SK-N-SH (cell line): Measurements from ENCODE around the gene FRMPD3. TPM values are rescaled to one million over a fixed set of nuclear protein-coding genes. Genes with fewer than 3 reads are reported as not detected.

Experiments used
- CTCF ChIA-PET: fragments of 300-600, 350-600 bp; formaldehyde crosslinking; extraction: SDS; loops from one replicate; lab custom pipeline; 2021; lab: Yijun Ruan, JAX
- POLR2A ChIA-PET: fragments of 350-600 bp; sonication (Branson Sonifier 250); formaldehyde crosslinking; extraction: SDS; loops from one replicate; lab custom pipeline; 2020; ENCODE audit warnings: antibody characterized with exemption, inconsistent platforms; lab: Yijun Ruan, JAX
- DNase-seq: peaks from one replicate; pipeline ENCODE4 v3.0.0; 2012
- H2AFZ ChIP-seq: fragments of 200-600 bp; sonication (generic); 2 replicates; pipeline ENCODE4 v1.8.1; 2016; ENCODE audit warnings: antibody characterized with exemption, mild to moderate bottlenecking, low read depth
- H3F3A ChIP-seq: fragments of 200-600 bp; sonication (generic); replicated peaks from 2 replicates; pipeline ENCODE3; 2016; ENCODE audit warnings: antibody characterized with exemption, mild to moderate bottlenecking; ENCODE audit not compliant: insufficient read depth
- H3K27ac ChIP-seq, 2 experiments: fragments of 200-500 bp in 1 of 2; fragments of 200-600 bp in 1 of 2; sonication (Bioruptor generic) in 1 of 2; sonication (generic), shearing (Covaris generic) in 1 of 2; 2 replicates each; pipeline versions ENCODE4 v1.5.1 to v1.6.1; 2014 to 2016; ENCODE audit warnings: low read depth in 2 of 2, inconsistent platforms in 1 of 2, low read length in 1 of 2, mild to moderate bottlenecking in 1 of 2, mixed read lengths in 1 of 2
- H3K27me3 ChIP-seq: fragments of 200-600 bp; sonication (generic), shearing (Covaris generic); 2 replicates; pipeline ENCODE4 v1.6.1; 2016; ENCODE audit warnings: mixed run types; ENCODE audit not compliant: insufficient read depth
- H3K36me3 ChIP-seq, 2 experiments: fragments of 200-500 bp in 1 of 2; fragments of 200-600 bp in 1 of 2; sonication (Bioruptor generic) in 1 of 2; sonication (generic) in 1 of 2; replicated peaks in 1 of 2; 2 replicates each; pipeline versions ENCODE3 to v1.5.1; 2014 to 2016; ENCODE audit warnings: low read length in 1 of 2, mild to moderate bottlenecking in 1 of 2; ENCODE audit not compliant: insufficient read depth in 2 of 2, control insufficient read depth in 1 of 2
- H3K4me1 ChIP-seq, 2 experiments: fragments of 200-500 bp in 1 of 2; fragments of 200-600 bp in 1 of 2; sonication (Bioruptor generic) in 1 of 2; sonication (generic), shearing (Covaris generic) in 1 of 2; 2 replicates each; pipeline versions ENCODE4 v1.5.1 to v1.6.1; 2014 to 2016; ENCODE audit warnings: low read depth in 1 of 2, low read length in 1 of 2, mixed run types in 1 of 2; ENCODE audit not compliant: insufficient read depth in 2 of 2, control insufficient read depth in 1 of 2
- H3K4me2 ChIP-seq: fragments of 200-600 bp; sonication (generic), shearing (Covaris generic); 2 replicates; pipeline ENCODE4 v1.6.1; 2017; ENCODE audit warnings: mixed run types
- H3K4me3 ChIP-seq, 2 experiments: fragments of 200-500 bp in 1 of 2; fragments of 200-600 bp in 1 of 2; sonication (Bioruptor generic) in 1 of 2; sonication (generic), shearing (Covaris generic) in 1 of 2; 2 replicates each; pipeline versions ENCODE4 v1.5.1 to v1.8.1; 2014 to 2016; ENCODE audit warnings: low read depth in 2 of 2, inconsistent platforms in 1 of 2, low read length in 1 of 2, mild to moderate bottlenecking in 1 of 2, mixed read lengths in 1 of 2, moderate library complexity in 1 of 2
- H3K79me2 ChIP-seq: fragments of 200-600 bp; sonication (generic); 2 replicates; pipeline ENCODE4 v1.8.1; 2017; ENCODE audit warnings: mild to moderate bottlenecking; ENCODE audit not compliant: insufficient read depth
- H3K9ac ChIP-seq: fragments of 200-600 bp; sonication (generic); 2 replicates; pipeline ENCODE4 v1.6.1; 2017; ENCODE audit warnings: mixed run types
- H3K9me2 ChIP-seq: fragments of 200-600 bp; sonication (generic); 2 replicates; pipeline ENCODE4 v1.6.1; 2017; ENCODE audit warnings: mixed run types
- H3K9me3 ChIP-seq: fragments of 200-600 bp; sonication (generic); 2 replicates; pipeline ENCODE4 v1.6.1; 2017; ENCODE audit warnings: mixed run types, mild to moderate bottlenecking, moderate library complexity
- H4K20me1 ChIP-seq: fragments of 200-600 bp; sonication (generic); 2 replicates; pipeline ENCODE4 v1.6.1; 2017; ENCODE audit warnings: mild to moderate bottlenecking, mixed run types; ENCODE audit not compliant: insufficient read depth
- FOSL2 ChIP-seq: IDR thresholded peaks from 2 replicates; pipeline ENCODE4 v1.4.0; 2012; ENCODE audit warnings: low read depth, mild to moderate bottlenecking, moderate library complexity, borderline replicate concordance
- FOXM1 ChIP-seq: IDR thresholded peaks from 2 replicates; pipeline ENCODE4 v1.4.0; 2012; ENCODE audit warnings: low read depth, mild to moderate bottlenecking
- GABPA ChIP-seq: IDR thresholded peaks from 2 replicates; pipeline ENCODE4 v1.4.0; 2012; ENCODE audit warnings: low read depth, mild to moderate bottlenecking
- GATA2 ChIP-seq: sonication (generic); formaldehyde crosslinking; IDR thresholded peaks from 2 replicates; pipeline ENCODE4 v1.5.0; 2020; ENCODE audit warnings: mild to moderate bottlenecking, missing genetic modification reagents
- JUND ChIP-seq: IDR thresholded peaks from 2 replicates; pipeline ENCODE4 v1.4.0; 2012
- MAX ChIP-seq: IDR thresholded peaks from 2 replicates; pipeline ENCODE4 v1.4.0; 2012; ENCODE audit warnings: low read depth
- NRF1 ChIP-seq: IDR thresholded peaks from 2 replicates; pipeline ENCODE4 v1.6.1; 2012; ENCODE audit warnings: low read depth, mild to moderate bottlenecking, low read length
- POLR2AphosphoS5 ChIP-seq: IDR thresholded peaks from 2 replicates; pipeline ENCODE4 v1.6.1; 2012; ENCODE audit warnings: low read depth, low read length
- REST ChIP-seq: IDR thresholded peaks from 2 replicates; pipeline ENCODE4 v1.6.1; 2012; ENCODE audit warnings: mild to moderate bottlenecking, low read depth, low read length, moderate library complexity
- SMC3 ChIP-seq: IDR thresholded peaks from 2 replicates; pipeline ENCODE4 v1.6.1; 2012; ENCODE audit warnings: low read depth, low read length, improper control_type of control experiment
- TAF1 ChIP-seq: IDR thresholded peaks from 2 replicates; pipeline ENCODE4 v1.6.1; 2012; ENCODE audit warnings: low read depth, mild to moderate bottlenecking, low read length, moderate library complexity, borderline replicate concordance
- TCF12 ChIP-seq: IDR thresholded peaks from 2 replicates; pipeline ENCODE4 v1.4.0; 2012
- USF1 ChIP-seq: IDR thresholded peaks from 2 replicates; pipeline ENCODE4 v1.4.0; 2012; ENCODE audit warnings: low read depth, borderline replicate concordance
- USF2 ChIP-seq: fragments of 150-350 bp; IDR thresholded peaks from 2 replicates; pipeline ENCODE4 v1.6.1; 2017; ENCODE audit warnings: antibody characterized with exemption, low read length, low read depth, borderline replicate concordance
- WGBS: methylation state at CpG from one replicate; pipeline ENCODE4 v1.1.6; 2017; ENCODE audit warnings: low lambda C conversion rate; 5-methylcytosine and 5-hydroxymethylcytosine counted together
- polyA plus RNA-seq, 3 experiments: library from polyadenylated mRNA; depleted of rRNA; stranded (reverse); fragments of >200 nt; gene quantifications; 2 replicates each; pipeline ENCODE4 v1.2.3, GENCODE V29; 2012

Gene FRMPD3
- 0.03 and 0.06 TPM in 2 replicates for polyA plus RNA-seq (2012; rRNA removed)
- polyA plus RNA-seq (2012; cell fraction: cytosol; rRNA removed) = 0.01 and 0.03 TPM in 2 replicates
- polyA plus RNA-seq (2012; cell fraction: nucleus; rRNA removed) = 0.06 TPM in 2 replicates

DNA sequence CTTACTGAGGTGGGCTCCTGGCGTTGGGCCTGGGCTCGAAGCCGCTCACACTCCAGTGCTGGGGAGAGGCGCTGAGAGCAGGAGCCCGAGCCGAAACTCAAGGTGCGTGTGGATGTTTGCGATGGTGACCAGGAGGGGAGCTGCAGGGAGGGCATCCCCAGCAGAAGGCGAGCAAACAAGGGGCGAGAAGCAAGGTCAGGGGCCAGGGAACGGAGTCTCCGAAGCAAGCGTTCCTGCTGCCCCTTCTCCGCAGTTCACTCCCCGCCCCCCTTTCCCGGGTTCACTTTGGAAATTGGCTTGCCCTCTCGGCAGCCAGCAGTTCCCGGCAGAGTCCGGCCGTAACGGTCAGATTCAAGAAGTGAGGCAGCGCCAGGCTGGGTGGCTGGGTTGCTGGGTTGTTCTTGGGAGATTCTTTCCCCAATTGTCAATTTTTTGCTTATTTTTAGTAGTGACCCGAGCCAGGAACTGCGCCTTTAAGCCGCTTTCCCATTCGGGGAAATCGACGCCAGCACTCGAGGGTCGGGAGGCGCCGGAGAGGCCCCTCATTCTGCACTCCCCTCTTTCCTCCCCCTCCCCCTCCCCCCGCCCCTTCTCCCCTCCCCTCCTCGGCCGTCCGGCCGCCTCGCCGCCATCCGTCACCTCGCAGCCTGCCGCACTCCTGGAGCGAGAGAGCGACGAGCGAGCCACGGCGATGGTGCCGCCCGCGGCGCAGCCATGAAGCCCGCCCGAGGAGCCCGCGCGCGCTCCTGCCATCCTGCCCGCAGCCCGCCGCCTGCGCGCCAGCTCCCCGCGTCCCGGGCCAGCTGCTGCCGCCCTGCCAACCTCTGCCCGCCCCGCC is at the start of gene FRMPD3:
Gene FRMPD3 (plus strand): TSS at position 655 of the 838 bp plus-strand sequence. CDS start 76,937 bp downstream, outside the sequence.
- no peaks in the 10 kb centered on the region for H3K79me2 ChIP-seq
- H3F3A ChIP-seq = no peaks in the 10 kb centered on the region
- POLR2A ChIA-PET = no interaction called here
- H2AFZ ChIP-seq = no peak within 1 kb of the TSS
- H3K4me1 ChIP-seq = no peaks in the 10 kb centered on the region; a peak in 1 of 4 replicates
- H3K27me3 ChIP-seq = peaks cover 48% of the 10 kb centered on the region
- no peaks in the 10 kb centered on the region for H3K36me3 ChIP-seq
- peak within 1 kb of the TSS in 1 of 2 experiments; percentile 30; a peak in 2 of 4 replicates for H3K4me3 ChIP-seq
- WGBS = 11% methylated on average over 41 of the region's 69 CpGs
- no peaks in the 10 kb centered on the region; the same call in 1 of the 2 replicates for H4K20me1 ChIP-seq
- no peaks in the 10 kb centered on the region for H3K9me2 ChIP-seq
- H3K27ac ChIP-seq = no peak within 1 kb of the TSS
- H3K9me3 ChIP-seq = no peaks in the 10 kb centered on the region
- no peak within 1 kb of the TSS for H3K9ac ChIP-seq
- TF ChIP-seq JUND (no peak), MAX (no peak), REST (no peak), FOXM1 (no peak), GABPA (no peak), POLR2AphosphoS5 (no peak), USF1 (no peak), TCF12 (no peak), NRF1 (no peak)
- peak; percentile 65 for DNase-seq
- CTCF ChIA-PET = no interaction called here
- H3K4me2 ChIP-seq = no peak within 1 kb of the TSS

GRCh38 chrX:107420571-107420970 is 28.9 kb upstream of the FRMPD3 start:
- DNase-seq = no peak
- no peaks in the 10 kb centered on the region for H3K9me2 ChIP-seq
- H3K9ac ChIP-seq = no peak overlapping the region
- WGBS = 0% methylated on average over 2 of the region's 2 CpGs
- H3K4me1 ChIP-seq = no peaks in the 10 kb centered on the region
- H3K36me3 ChIP-seq = no peaks in the 10 kb centered on the region
- no peak overlapping the region for H3K4me3 ChIP-seq
- H3K9me3 ChIP-seq = no peaks in the 10 kb centered on the region
- no peak overlapping the region for H3K27ac ChIP-seq
- no peak overlapping the region for H2AFZ ChIP-seq
- ChIA-PET CTCF (interaction anchor here (0.8 kb wide), 1 partner anchor 453 kb away, joined by 3 read pairs; no protein-coding TSS in a partner anchor), POLR2A (no interaction called here)
- no peaks in the 10 kb centered on the region for H4K20me1 ChIP-seq
- H3K4me2 ChIP-seq = no peak overlapping the region
- no peaks in the 10 kb centered on the region for H3K79me2 ChIP-seq
- H3F3A ChIP-seq = no peaks in the 10 kb centered on the region
- H3K27me3 ChIP-seq = no peaks in the 10 kb centered on the region; the same call in none of the 2 replicates
- TF ChIP-seq GATA2 (CRISPR knock-in tag) (no peak), USF2 (no peak), FOSL2 (no peak), MAX (no peak), REST (no peak), SMC3 (no peak), TAF1 (no peak)
